ENCODE data around the gene LCLAT1. TPM values are rescaled to one million over a fixed set of nuclear protein-coding genes. Genes with fewer than 3 reads are reported as not detected.

The LCLAT1 gene
- total RNA-seq, 1 donor from 2014 or later = 17.8 TPM

DNA sequence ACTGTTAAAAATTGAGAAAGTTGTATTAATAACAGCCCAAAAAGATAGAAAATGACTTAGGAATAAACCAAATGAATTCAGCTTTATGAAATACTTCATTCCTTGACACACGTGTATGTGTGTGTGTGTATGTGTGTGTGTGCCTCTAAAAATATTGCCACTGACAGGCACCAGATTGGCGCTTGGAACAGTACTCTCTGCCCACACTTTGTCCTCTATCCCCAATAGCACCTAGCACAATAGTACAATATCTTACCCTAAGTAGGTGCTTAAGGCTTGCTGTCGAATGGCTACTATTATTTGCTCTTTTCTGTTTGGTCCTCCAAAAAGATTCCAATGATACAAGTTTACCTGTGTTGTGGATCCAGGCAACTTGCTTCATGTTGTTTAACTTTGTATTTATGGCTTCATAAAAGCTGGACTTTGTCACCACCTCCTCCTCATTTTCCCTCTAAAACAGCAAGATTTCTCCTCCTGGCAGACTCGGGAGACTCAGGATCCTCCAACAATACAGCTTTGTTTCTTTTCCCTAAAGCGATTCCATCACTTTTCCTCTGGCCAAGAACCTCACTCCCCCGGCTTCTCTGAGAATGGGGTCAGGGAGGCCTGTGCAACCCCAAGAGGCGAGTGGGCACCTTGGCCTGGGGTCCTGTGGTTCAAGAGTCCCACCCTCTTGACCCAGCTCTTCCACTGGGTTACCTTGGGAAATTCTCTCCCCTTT, 43.3 kb upstream of the LCLAT1 start:
- Mint-ChIP-seq H3K4me1 (ENCODE audit: low read depth) (peaks cover 42% of the 10 kb centered on the region), H3K9me3 (ENCODE audit: low read depth) (no peaks in the 10 kb centered on the region), H3K27me3 (ENCODE audit: low read depth) (no peaks in the 10 kb centered on the region), H3K36me3 (ENCODE audit: low read depth) (no peaks in the 10 kb centered on the region), H3K27ac (ENCODE audit: unreplicated experiment) (no peak overlapping the region), H3K4me3 (ENCODE audit: unreplicated experiment) (no peak overlapping the region)
- no peak for DNase-seq (ENCODE audit: low spot score)
- TF ChIP-seq, protein P1, sequence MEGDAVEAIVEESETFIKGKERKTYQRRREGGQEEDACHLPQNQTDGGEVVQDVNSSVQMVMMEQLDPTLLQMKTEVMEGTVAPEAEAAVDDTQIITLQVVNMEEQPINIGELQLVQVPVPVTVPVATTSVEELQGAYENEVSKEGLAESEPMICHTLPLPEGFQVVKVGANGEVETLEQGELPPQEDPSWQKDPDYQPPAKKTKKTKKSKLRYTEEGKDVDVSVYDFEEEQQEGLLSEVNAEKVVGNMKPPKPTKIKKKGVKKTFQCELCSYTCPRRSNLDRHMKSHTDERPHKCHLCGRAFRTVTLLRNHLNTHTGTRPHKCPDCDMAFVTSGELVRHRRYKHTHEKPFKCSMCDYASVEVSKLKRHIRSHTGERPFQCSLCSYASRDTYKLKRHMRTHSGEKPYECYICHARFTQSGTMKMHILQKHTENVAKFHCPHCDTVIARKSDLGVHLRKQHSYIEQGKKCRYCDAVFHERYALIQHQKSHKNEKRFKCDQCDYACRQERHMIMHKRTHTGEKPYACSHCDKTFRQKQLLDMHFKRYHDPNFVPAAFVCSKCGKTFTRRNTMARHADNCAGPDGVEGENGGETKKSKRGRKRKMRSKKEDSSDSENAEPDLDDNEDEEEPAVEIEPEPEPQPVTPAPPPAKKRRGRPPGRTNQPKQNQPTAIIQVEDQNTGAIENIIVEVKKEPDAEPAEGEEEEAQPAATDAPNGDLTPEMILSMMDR (IDR thresholded peaks at IDR 0.05) = no peak

DNA sequence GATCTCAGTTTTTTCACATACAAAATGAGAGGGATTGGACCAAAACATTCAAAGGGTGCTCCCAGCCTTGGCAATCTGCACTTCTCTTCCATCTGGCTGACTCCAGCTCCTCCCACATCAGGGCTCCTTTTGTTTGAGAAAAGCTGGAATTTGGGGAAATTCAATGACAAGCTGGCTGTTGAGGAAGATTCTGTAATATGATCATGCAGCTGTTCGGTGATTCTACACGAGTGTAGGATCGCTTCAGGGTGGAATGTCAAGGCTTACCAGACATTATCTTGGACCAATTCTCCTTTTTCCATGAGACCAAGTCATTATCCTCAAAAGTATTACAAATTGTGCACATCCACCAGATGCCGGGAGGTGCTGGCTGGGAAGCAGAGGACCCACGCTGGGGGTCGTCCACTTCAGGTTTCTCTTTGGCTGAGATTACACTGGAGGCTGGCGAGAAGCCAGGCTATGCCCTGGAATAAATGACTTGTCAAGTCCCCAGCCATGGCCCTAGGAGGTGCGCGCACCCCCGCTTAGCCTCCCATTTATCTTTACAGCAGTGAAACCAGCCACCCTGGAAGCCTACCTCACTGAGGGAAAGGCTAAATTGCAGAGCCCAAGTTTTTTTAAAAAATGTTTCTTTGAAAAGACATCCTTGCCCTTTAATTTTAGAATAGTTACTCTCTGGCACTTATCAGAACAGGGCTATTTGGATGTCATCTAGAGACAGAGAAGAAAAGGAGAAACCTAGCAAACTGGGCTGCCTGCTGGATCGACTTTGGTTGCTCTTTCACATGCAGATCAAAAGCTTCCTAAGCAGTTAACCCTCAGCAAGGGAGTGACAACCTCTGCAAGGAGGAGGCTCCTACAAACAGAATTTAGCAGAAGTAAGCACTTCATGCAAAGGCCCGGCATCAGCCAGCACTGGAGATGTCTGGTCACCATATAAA, 42.5 kb upstream of the LCLAT1 start:
- no peak overlapping the region for H3K27ac Mint-ChIP-seq (ENCODE audit: unreplicated experiment)
- H3K9me3 Mint-ChIP-seq (ENCODE audit: low read depth) = no peaks in the 10 kb centered on the region
- DNase-seq (ENCODE audit: low spot score) = no peak
- TF ChIP-seq, protein P1 (IDR thresholded peaks at IDR 0.05) = no peak
- no peaks in the 10 kb centered on the region for H3K36me3 Mint-ChIP-seq (ENCODE audit: low read depth)
- H3K27me3 Mint-ChIP-seq (ENCODE audit: low read depth) = no peaks in the 10 kb centered on the region
- no peak overlapping the region for H3K4me3 Mint-ChIP-seq (ENCODE audit: unreplicated experiment)
- H3K4me1 Mint-ChIP-seq (ENCODE audit: low read depth) = peaks cover 51% of the 10 kb centered on the region

DNA sequence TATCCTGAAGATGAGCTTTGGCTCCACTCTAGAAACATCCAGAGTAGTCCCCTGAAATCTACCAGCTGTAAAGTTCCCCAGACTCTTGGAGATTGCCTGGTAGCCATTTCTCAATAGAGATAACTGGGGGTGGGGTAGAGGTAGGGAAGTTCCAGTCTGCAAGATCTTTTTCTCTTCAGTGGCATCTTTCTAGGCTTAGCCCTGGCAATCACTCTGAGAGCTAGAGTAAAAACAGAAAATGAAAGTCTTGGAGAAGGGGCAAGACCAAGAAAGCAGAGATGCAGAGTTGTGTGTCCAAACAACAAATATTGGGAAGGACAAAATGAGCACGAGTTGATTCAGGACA, 41.8 kb upstream of the LCLAT1 start:
- H3K27ac Mint-ChIP-seq (ENCODE audit: unreplicated experiment) = no peak overlapping the region
- H3K9me3 Mint-ChIP-seq (ENCODE audit: low read depth) = no peaks in the 10 kb centered on the region
- no peaks in the 10 kb centered on the region for H3K27me3 Mint-ChIP-seq (ENCODE audit: low read depth)
- TF ChIP-seq, protein P1 (IDR thresholded peaks at IDR 0.05) = no peak
- H3K4me3 Mint-ChIP-seq (ENCODE audit: unreplicated experiment) = no peak overlapping the region
- DNase-seq (ENCODE audit: low spot score) = no peak
- no peaks in the 10 kb centered on the region for H3K36me3 Mint-ChIP-seq (ENCODE audit: low read depth)
- peaks cover 54% of the 10 kb centered on the region for H3K4me1 Mint-ChIP-seq (ENCODE audit: low read depth)

DNA sequence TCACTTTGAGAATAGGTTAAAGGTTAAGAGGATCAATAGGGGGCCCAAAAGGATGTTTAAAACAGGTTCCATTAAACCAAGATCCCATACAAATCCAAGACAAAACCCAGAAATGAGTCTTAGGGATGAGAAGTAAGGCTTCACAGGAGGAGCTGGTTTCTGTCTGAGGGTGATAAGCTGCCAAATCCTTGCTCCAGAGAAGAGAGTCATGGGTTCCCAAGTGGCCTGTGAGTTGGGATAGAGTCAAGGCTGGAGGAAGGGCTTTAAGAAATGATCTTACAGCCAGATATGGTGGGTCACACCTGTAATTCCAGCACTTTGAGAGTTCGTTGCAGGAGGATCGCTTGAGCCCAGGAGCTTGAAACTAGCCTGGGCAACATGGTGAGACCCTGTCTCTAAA, 40.2 kb upstream of the LCLAT1 start:
- Mint-ChIP-seq H3K4me1 (ENCODE audit: low read depth) (peaks cover 67% of the 10 kb centered on the region), H3K27ac (ENCODE audit: unreplicated experiment) (no peak overlapping the region), H3K27me3 (ENCODE audit: low read depth) (no peaks in the 10 kb centered on the region), H3K36me3 (ENCODE audit: low read depth) (no peaks in the 10 kb centered on the region), H3K4me3 (ENCODE audit: unreplicated experiment) (no peak overlapping the region), H3K9me3 (ENCODE audit: low read depth) (no peaks in the 10 kb centered on the region)
- DNase-seq (ENCODE audit: low spot score) = no peak
- TF ChIP-seq, protein P1 (IDR thresholded peaks at IDR 0.05) = no peak

DNA sequence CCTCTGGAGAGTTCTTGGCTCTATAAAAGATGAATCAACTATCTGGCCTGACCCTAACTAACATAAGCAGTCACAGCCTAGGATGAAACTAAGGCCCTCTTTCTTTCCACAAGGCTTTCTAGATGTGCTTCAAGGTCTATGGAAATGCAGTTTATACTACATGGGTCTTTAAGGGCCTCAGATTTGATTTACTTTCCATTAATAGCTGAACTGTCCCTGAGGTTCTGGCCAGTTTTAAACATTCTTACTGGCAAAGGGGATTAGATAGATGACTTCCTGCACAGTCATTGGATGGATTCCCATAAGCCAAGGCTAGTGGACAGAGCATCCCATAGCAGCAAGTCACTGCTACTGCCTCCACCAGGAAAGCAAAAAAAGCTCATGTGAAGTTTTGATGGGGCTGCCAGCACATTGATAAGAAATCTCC, 38.1 kb upstream of the LCLAT1 start:
- Mint-ChIP-seq H3K27ac (ENCODE audit: unreplicated experiment) (no peak overlapping the region), H3K36me3 (ENCODE audit: low read depth) (no peaks in the 10 kb centered on the region), H3K4me1 (ENCODE audit: low read depth) (peaks cover 72% of the 10 kb centered on the region), H3K4me3 (ENCODE audit: unreplicated experiment) (no peak overlapping the region), H3K27me3 (ENCODE audit: low read depth) (no peaks in the 10 kb centered on the region), H3K9me3 (ENCODE audit: low read depth) (no peaks in the 10 kb centered on the region)
- TF ChIP-seq, protein P1 (IDR thresholded peaks at IDR 0.05) = no peak
- no peak for DNase-seq (ENCODE audit: low spot score)
